ENCODE results near the gene KRT33B.

The KRT33B gene

GRCh38 chr17:41369713-41370112 lies at the start of gene KRT33B:
KRT33B (minus strand) TSS chr17:41369813; CDS start chr17:41369750, 63 bp downstream.
- TF ChIP-seq CTCF (IDR thresholded peaks at IDR 0.05), result no peak

- no peak for TF ChIP-seq CTCF (IDR thresholded peaks at IDR 0.05)
These were observed 48.7 kb upstream of the KRT33B start for GRCh38 chr17:41418116-41418860.

- peak; percentile 53; the same call in 1 of the 2 replicates for TF ChIP-seq CTCF (IDR thresholded peaks at IDR 0.05)
These were observed 48.0 kb upstream of the KRT33B start for GRCh38 chr17:41417576-41418015.

GRCh38 chr17:41417127-41417526 lies 47.5 kb upstream of the KRT33B start:
- TF ChIP-seq CTCF (IDR thresholded peaks at IDR 0.05), result no peak

- no peak for TF ChIP-seq CTCF (IDR thresholded peaks at IDR 0.05)
These were observed 46.9 kb upstream of the KRT33B start for GRCh38 chr17:41416479-41416878.

- no peak for TF ChIP-seq CTCF (IDR thresholded peaks at IDR 0.05)
These were observed 46.3 kb upstream of the KRT33B start for GRCh38 chr17:41415833-41416335.

- no peak for TF ChIP-seq CTCF (IDR thresholded peaks at IDR 0.05)
These were observed 45.8 kb upstream of the KRT33B start for GRCh38 chr17:41415411-41415810.
